Measurements from ENCODE around the gene KPRP.

GRCh38 chr1:152795686-152796085 lies 37.9 kb downstream of the KPRP start:
- TF ChIP-seq CTCF (IDR thresholded peaks at IDR 0.05) (no peak), POLR2A (IDR thresholded peaks at IDR 0.05) (no peak), POLR2AphosphoS5 (IDR thresholded peaks at IDR 0.05; ENCODE audit: insufficient read depth in 1 of 2, low read depth in 1 of 2) (no peak)

Measured in vagina (tissue), 2 donors.